ENCODE results near the gene PSAP. TPM values are rescaled to one million over a fixed set of nuclear protein-coding genes. Genes with fewer than 3 reads are reported as not detected.

The PSAP gene
- total RNA-seq, 1 experiment from 2014 or later, result 1,316 TPM

DNA sequence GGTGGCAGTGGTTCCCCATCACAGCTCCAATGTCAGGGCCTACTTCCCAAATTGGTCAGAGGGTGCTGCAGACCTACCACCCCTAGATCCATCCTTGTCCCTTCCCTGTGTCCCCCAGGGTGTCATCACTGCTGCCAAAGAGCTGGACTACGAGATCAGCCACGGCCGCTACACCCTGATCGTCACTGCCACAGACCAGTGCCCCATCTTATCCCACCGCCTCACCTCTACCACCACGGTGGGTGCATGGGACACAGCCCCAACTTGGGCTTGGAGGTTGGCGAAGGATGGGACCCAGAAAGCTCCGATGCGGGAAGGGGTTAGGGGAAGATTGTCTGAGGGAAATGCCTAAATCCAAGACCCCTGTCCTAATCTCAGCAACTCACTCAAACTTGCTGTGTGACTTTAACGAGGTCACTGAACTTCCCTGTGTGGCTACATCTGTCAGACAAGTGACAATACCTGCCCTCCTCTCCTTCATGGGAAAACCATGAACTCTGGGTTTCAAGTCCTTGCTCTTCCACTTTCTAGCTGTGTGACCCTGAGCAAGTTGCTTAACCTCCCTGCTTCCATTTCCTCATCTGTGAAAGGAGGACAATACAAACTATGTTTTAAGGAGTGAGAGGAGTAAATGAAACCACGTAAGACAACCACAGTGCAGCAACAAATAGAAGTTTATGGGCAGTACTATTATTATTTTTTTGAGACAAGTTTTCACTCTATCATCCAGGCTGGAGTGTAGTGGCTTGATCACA is 72.8 kb downstream of the PSAP start:
- no peak overlapping the region for H3K4me3 ChIP-seq (ENCODE audit: low read depth, low read length)
- H3K27me3 ChIP-seq (replicated peaks; ENCODE audit: control insufficient read depth, insufficient read depth, low read length), result no peaks in the 10 kb centered on the region
- CTCF ChIA-PET, result no interaction called here
- H3K4me1 ChIP-seq, result peaks cover 12% of the 10 kb centered on the region
- Mint-ChIP-seq H3K27me3 (ENCODE audit: insufficient read depth, unreplicated experiment) (no peaks in the 10 kb centered on the region), H3K36me3 (ENCODE audit: insufficient read depth, unreplicated experiment) (no peaks in the 10 kb centered on the region), H3K4me3 (ENCODE audit: unreplicated experiment) (no peak overlapping the region), H3K4me1 (ENCODE audit: low read depth, unreplicated experiment) (peaks cover 9% of the 10 kb centered on the region), H3K27ac (ENCODE audit: unreplicated experiment) (no peak overlapping the region), H3K9me3 (ENCODE audit: unreplicated experiment) (no peaks in the 10 kb centered on the region)
- intact Hi-C loops (cut with micrococcal nuclease; ENCODE audit: unreplicated experiment), result no loop called here
- no peak for DNase-seq
- no peaks in the 10 kb centered on the region for H3K9me3 ChIP-seq
- no peaks in the 10 kb centered on the region for H3K36me3 ChIP-seq (ENCODE audit: control insufficient read depth, insufficient read depth, low read length)
- BruUV-seq (replicated peaks), result no TSS peak
- POLR2A ChIA-PET, result no interaction called here
- no peak for TF ChIP-seq CTCF (IDR thresholded peaks at IDR 0.05; ENCODE audit: insufficient read depth in 1 of 2, low read depth in 1 of 2, low read length in 1 of 2, severe bottlenecking in 1 of 2, unreplicated experiment in 1 of 2)

GRCh38 chr10:71777213-71777985 is 73.7 kb downstream of the PSAP start:
- H3K27ac Mint-ChIP-seq (ENCODE audit: unreplicated experiment), result no peak overlapping the region
- no TSS peak for BruUV-seq (replicated peaks)
- H3K9me3 ChIP-seq, result no peaks in the 10 kb centered on the region
- no peaks in the 10 kb centered on the region for H3K27me3 ChIP-seq (replicated peaks; ENCODE audit: control insufficient read depth, insufficient read depth, low read length)
- no peak for TF ChIP-seq CTCF (IDR thresholded peaks at IDR 0.05; ENCODE audit: insufficient read depth in 1 of 2, low read depth in 1 of 2, low read length in 1 of 2, severe bottlenecking in 1 of 2, unreplicated experiment in 1 of 2)
- H3K4me3 Mint-ChIP-seq (ENCODE audit: unreplicated experiment), result no peak overlapping the region
- DNase-seq, result no peak
- H3K4me1 ChIP-seq, result peaks cover 19% of the 10 kb centered on the region
- H3K9me3 Mint-ChIP-seq (ENCODE audit: unreplicated experiment), result no peaks in the 10 kb centered on the region
- H3K36me3 Mint-ChIP-seq (ENCODE audit: insufficient read depth, unreplicated experiment), result no peaks in the 10 kb centered on the region
- no peak overlapping the region for H3K4me3 ChIP-seq (ENCODE audit: low read depth, low read length)
- intact Hi-C loops (cut with micrococcal nuclease; ENCODE audit: unreplicated experiment), result no loop called here
- H3K36me3 ChIP-seq (ENCODE audit: control insufficient read depth, insufficient read depth, low read length), result no peaks in the 10 kb centered on the region
- POLR2A ChIA-PET, result interaction anchor here (0.7 kb wide), 1 partner anchor 11 kb away, joined by 3 read pairs; no protein-coding TSS in a partner anchor
- CTCF ChIA-PET, result no interaction called here
- peaks cover 10% of the 10 kb centered on the region for H3K4me1 Mint-ChIP-seq (ENCODE audit: low read depth, unreplicated experiment)
- H3K27me3 Mint-ChIP-seq (ENCODE audit: insufficient read depth, unreplicated experiment), result no peaks in the 10 kb centered on the region

- Mint-ChIP-seq H3K36me3 (ENCODE audit: insufficient read depth, unreplicated experiment) (no peaks in the 10 kb centered on the region), H3K9me3 (ENCODE audit: unreplicated experiment) (no peaks in the 10 kb centered on the region), H3K4me3 (ENCODE audit: unreplicated experiment) (no peak overlapping the region), H3K4me1 (ENCODE audit: low read depth, unreplicated experiment) (peaks cover 17% of the 10 kb centered on the region), H3K27me3 (ENCODE audit: insufficient read depth, unreplicated experiment) (no peaks in the 10 kb centered on the region), H3K27ac (ENCODE audit: unreplicated experiment) (no peak overlapping the region)
- DNase-seq, result no peak
- BruUV-seq (replicated peaks), result no TSS peak
- Histone ChIP-seq H3K27me3 (replicated peaks; ENCODE audit: control insufficient read depth, insufficient read depth, low read length) (no peaks in the 10 kb centered on the region), H3K9me3 (no peaks in the 10 kb centered on the region), H3K4me3 (ENCODE audit: low read depth, low read length) (no peak overlapping the region), H3K4me1 (peaks cover 27% of the 10 kb centered on the region), H3K36me3 (ENCODE audit: control insufficient read depth, insufficient read depth, low read length) (no peaks in the 10 kb centered on the region)
- ChIA-PET CTCF (interaction anchor here (1.9 kb wide), 1 partner anchor 10 kb away, joined by 3 read pairs; no protein-coding TSS in a partner anchor), POLR2A (interaction anchor here (0.7 kb wide), 1 partner anchor 10 kb away, joined by 3 read pairs; no protein-coding TSS in a partner anchor)
- intact Hi-C loops (cut with micrococcal nuclease; ENCODE audit: unreplicated experiment), result no loop called here
- TF ChIP-seq CTCF (IDR thresholded peaks at IDR 0.05; ENCODE audit: insufficient read depth in 1 of 2, low read depth in 1 of 2, low read length in 1 of 2, severe bottlenecking in 1 of 2, unreplicated experiment in 1 of 2), result no peak
Measured at GRCh38 chr10:71776481-71776925, 74.5 kb downstream of the PSAP start.
